NB4 (cell line): ENCODE data around the gene DLGAP4.

ENCODE experiments used
- CTCF ChIP-seq: IDR thresholded peaks from one replicate; pipeline ENCODE4 v1.5.1; 2012; ENCODE audit warnings: low read depth, low read length
- POLR2A ChIP-seq: IDR thresholded peaks from 2 replicates; pipeline ENCODE4 v1.6.1; 2011; ENCODE audit warnings: mild to moderate bottlenecking; ENCODE audit not compliant: insufficient read length; ENCODE audit errors: extremely low read depth

GRCh38 chr20:36507746-36508145, 201.6 kb downstream of the DLGAP4 start:
- TF ChIP-seq POLR2A: no peak
- no peak for TF ChIP-seq CTCF
